Measurements from ENCODE around the gene SLC26A2. TPM values are rescaled to one million over a fixed set of nuclear protein-coding genes. Genes with fewer than 3 reads are reported as not detected.

The SLC26A2 gene
- total RNA-seq, 1 donor from 2014 or later: 8.3 TPM

DNA sequence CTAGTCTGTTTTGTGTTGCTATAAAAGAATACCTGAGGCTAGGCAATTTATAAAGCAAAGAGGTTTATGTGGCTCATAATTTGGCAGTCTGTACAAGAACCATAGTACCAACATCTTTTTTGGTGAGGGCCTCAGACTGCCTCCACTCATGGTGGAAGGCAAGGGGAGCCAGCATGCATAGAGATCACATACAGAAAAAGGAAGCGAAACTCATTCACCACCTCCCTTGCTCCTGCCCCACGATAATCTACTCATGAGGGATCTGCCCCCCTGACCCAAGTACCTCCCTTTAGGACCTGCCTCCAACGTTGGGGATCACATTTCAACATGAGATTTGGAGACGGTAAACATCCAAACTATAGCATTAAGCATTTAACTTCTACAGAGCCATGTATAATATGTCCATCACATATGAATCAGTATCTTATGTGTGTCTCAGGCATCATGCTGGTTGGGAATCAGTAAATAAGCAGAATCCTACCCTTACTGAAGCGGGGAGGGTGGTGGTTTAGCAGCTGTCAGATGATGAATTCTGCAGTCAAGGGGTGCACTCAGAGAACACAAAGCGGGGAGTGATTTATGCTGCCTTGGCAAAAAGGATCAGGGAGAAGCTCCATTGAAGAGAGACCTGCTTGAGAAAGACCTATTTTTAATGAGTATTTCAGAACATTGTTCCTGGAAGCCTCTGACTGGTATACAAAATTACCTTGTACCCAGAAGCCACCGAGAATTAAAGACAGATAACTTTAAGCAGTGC lies 74.8 kb downstream of the SLC26A2 start:
- peaks cover 72% of the 10 kb centered on the region for H3K36me3 Mint-ChIP-seq (ENCODE audit: low read depth)
- H3K27me3 Mint-ChIP-seq: no peaks in the 10 kb centered on the region
- no peaks in the 10 kb centered on the region for H3K9me3 Mint-ChIP-seq
- no peak overlapping the region for H3K27ac Mint-ChIP-seq
- DNase-seq: no peak
- intact Hi-C loops (cut with micrococcal nuclease): no loop called here
- H3K4me3 Mint-ChIP-seq: no peak overlapping the region
- H3K4me1 Mint-ChIP-seq: no peaks in the 10 kb centered on the region

DNA sequence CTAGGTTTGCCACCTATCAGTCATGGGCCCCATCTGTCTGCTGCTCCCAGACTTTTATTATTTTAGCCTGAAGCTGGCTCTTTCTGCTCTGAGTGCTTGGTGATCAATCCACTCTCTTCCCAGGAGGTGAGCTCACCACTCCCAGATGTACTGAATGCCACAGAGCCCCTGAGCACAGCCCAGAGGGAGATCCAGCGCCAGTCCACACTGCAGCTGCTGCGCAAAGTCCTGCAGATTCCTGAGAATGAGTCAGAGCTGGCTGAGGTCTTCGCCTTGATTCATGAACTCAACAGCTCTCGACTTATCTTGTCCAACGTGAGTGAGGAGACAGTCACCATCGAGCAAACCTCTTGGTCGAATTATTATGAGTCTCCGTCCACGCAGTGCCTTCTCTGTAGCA lies 76.0 kb downstream of the SLC26A2 start:
- peaks cover 76% of the 10 kb centered on the region for H3K36me3 Mint-ChIP-seq (ENCODE audit: low read depth)
- no peaks in the 10 kb centered on the region for H3K4me1 Mint-ChIP-seq
- H3K4me3 Mint-ChIP-seq: no peak overlapping the region
- no peaks in the 10 kb centered on the region for H3K9me3 Mint-ChIP-seq
- H3K27me3 Mint-ChIP-seq: no peaks in the 10 kb centered on the region
- H3K27ac Mint-ChIP-seq: no peak overlapping the region
- intact Hi-C loops (cut with micrococcal nuclease): no loop called here
- no peak for DNase-seq

Other genes with a start within 250 kb of the SLC26A2 start
- gene PPARGC1B, start 230.4 kb upstream of the SLC26A2 start, total RNA-seq: 10.5 and 10.6 TPM in 2 replicates
- gene PDE6A, start 16.0 kb upstream of the SLC26A2 start, total RNA-seq: not detected in 2 replicates
- gene TIGD6, start 39.9 kb downstream of the SLC26A2 start, total RNA-seq: 2.5 TPM in 2 replicates
- gene HMGXB3, start 40.0 kb downstream of the SLC26A2 start, total RNA-seq: 43.1 and 47.8 TPM in 2 replicates
- gene CSF1R, start 125.8 kb downstream of the SLC26A2 start, total RNA-seq: 0.14 TPM in 1 of 2 replicates, not detected in the other
- 0.62 and 1.5 TPM in 2 replicates for gene PDGFRB, start 195.1 kb downstream of the SLC26A2 start, total RNA-seq
- gene CDX1, start 206.0 kb downstream of the SLC26A2 start, total RNA-seq: not detected in 2 replicates
- gene SLC6A7, start 229.3 kb downstream of the SLC26A2 start, total RNA-seq: not detected in 2 replicates

All from activated CD4-positive, alpha-beta T cell treated with anti-CD3 and anti-CD28 coated beads, Interleukin-2, amount 10 ng/mL, durations not matched to agents 24 days and 14 days (primary cell).